ENCODE measurements around the gene FETUB.

The FETUB gene

DNA sequence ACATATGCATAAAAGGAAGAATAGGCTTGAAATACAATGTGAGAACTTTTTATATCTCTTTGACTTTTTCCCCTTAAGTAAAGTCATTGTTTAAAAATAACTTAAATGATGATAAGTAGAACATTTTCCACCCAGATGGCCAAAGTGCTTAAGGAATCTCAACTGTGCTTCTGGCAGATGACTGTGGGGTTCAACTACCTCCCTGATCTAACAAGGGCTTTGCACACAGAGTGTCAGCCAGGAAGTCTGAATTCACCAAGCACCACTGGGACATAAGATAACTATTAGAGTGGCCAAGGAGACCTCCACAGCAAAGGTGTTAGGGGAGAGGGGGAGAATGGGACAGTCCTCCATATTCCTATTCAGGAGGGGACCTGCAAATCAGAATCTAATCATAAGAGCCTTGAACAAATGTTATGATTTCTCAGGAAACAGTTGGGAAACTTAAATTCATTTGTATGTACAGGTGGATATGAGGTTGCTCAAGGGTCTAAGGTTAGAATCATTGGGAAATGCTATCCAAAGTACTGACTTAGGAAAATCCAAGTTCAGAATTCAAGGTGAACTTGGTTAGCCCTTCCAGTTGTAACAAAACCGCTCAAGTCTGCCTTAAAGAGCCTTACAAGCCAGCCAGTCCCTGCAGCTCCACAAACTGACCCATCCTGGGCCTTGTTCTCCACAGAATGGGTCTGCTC, at the start of gene FETUB:
Gene FETUB, plus strand, starts transcription at position 622 of the 695 bp plus-strand sequence. Its CDS starts 62 bp downstream, at position 684.
- DNase-seq = no peak

GRCh38 chr3:186590580-186591295, 49.5 kb upstream of the FETUB start:
- DNase-seq = no peak

DNA sequence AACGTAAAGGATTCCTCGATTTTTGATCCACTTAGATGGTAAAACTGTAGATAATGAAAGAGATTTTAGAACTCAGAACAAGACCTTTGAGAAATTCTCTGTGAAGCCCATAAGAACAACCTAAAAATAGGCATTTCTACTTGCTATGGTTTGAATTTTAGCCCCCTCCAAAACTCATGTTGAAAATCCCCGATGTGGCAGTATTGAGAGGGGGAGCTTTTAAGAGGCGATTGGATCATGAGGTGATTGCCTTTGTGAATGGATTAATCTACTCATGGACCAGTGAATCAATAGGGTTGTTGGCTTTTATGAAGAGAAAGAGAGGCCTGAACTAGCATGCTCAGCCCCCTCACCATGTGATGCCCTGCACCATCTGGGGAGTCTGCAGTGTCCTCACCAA, 47.5 kb upstream of the FETUB start:
- DNase-seq = no peak

DNA sequence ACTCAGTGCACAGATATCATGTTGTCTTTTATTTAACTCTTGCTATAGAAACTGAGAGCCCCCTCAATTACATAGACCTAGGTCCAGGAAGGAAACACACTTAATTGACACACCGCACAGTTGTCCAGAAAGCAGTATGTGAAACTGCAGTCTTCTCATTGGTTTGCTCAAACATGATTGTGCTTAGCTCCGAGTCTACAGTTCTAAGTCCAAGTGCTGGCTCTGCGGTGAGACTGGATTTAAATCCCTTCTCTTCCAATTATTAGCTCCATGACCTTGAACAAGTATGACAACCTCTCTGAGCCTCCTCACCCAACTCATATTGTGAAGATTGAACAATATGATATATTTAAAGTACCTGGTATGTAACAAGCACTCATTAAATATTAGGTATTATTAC, 46.3 kb upstream of the FETUB start:
- DNase-seq = no peak

GRCh38 chr3:186594591-186595113, 45.5 kb upstream of the FETUB start:
- DNase-seq = no peak

- no peak for DNase-seq
Measured at GRCh38 chr3:186596568-186597287, 43.5 kb upstream of the FETUB start.

- DNase-seq = no peak
Measured at GRCh38 chr3:186598108-186598784, 42.0 kb upstream of the FETUB start.

- DNase-seq = no peak
Measured at GRCh38 chr3:186598794-186599141, 41.4 kb upstream of the FETUB start.

DNA sequence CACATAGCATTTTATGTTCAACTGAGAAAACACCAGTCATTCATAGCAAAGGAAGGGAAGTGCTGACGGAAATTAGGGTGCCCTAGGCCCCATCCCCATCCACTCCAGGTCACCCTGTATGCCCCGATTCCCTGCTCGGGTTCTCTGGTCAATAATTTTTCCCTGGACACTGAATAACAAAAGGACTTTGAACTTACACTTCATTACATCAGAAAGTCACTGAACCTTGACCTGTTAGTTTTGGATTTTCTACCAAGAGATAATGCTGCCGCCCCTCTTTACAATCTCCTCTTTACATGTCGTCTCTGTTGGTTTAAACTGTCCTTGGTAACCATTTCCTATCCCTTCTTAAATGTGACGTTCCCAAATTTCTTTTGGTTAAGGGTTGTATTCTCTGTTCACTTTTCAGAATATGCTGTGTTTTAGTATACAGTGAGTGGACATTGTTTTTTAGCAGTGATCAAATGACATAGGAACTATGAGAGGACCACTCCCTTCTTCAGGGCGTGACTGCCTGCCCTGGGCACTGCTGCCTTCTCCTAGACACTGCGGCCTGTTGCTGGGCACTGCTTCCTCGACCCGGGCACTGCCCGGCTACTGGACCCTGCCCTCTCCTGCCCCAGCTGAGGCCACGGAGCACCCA, 40.9 kb upstream of the FETUB start:
- DNase-seq = no peak

DNA sequence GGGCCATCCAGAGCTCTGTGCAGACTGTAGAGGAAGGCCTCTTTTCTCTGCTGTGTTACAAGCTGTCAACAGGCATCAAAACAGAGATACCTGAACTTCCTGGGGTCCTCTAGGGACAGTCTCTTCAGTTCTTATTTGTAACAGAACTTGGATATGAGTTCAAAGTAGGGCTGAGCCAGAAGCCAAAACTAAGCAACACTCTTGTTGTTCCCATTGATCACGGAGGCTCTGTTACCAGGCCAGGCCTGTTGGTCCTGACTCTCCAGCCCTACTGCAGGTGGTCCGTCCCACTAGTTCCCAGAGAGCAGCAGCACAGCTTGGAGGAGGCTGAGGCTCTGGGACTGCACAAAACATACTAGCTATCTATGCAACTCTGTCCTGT, 40.4 kb upstream of the FETUB start:
- DNase-seq = no peak

DNA sequence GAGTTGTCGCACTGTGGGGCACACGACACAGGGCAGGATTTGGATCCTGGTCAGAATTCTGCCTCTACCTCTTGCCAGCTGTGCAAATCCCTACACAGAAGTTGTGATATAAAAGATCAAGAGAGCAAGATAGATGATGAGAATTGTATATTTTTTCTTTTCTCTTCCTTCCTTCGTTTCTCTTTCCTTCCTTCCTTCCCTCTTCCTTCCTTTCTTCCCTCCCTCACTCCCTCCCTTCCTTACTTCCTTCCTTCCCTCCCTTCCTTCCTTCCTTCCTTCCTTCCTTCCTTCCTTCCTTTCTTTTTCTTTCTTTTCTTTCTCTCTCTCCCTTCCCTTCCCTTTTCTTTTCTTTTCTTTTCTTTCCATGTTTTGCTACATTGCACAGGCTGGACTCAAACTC, 39.3 kb upstream of the FETUB start:
- no peak for DNase-seq

DNA sequence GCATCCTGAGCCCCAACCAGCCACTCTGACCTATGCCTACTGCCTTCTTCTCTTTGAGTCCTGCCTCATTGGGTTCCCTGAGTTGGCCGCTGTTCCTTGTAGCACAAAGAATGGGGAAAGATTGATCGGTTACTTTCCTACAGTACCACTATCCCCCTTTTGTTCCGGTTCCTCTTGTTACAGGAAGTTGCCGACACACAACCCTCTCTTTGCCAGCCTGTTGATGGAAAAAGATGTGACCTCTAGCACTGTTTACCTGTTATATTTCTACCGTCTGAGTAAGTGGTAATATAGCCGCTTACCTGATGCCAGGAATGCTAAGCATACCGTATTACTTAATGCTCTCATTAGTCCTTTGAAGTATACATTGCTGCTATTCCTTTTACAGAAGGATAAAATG, 37.0 kb upstream of the FETUB start:
- DNase-seq = no peak

DNA sequence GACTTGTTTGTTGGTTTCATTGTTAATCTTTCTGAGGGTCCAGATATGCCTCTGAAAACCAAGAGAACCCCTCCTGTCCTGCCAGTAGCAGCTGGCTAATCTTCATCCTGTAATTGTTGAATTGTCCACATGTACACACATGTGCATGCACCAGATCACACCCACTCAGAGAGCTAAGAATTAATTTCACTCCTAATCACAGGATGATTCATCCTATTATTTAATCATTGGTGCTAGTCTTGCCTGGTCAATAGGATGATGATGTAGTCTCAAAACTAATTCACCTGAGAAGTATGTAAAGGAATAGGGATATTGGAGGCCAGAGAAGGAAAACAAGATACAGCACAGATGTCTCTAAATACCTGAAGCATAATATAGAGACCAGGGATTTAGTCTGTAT, 35.1 kb upstream of the FETUB start:
- DNase-seq = no peak

DNA sequence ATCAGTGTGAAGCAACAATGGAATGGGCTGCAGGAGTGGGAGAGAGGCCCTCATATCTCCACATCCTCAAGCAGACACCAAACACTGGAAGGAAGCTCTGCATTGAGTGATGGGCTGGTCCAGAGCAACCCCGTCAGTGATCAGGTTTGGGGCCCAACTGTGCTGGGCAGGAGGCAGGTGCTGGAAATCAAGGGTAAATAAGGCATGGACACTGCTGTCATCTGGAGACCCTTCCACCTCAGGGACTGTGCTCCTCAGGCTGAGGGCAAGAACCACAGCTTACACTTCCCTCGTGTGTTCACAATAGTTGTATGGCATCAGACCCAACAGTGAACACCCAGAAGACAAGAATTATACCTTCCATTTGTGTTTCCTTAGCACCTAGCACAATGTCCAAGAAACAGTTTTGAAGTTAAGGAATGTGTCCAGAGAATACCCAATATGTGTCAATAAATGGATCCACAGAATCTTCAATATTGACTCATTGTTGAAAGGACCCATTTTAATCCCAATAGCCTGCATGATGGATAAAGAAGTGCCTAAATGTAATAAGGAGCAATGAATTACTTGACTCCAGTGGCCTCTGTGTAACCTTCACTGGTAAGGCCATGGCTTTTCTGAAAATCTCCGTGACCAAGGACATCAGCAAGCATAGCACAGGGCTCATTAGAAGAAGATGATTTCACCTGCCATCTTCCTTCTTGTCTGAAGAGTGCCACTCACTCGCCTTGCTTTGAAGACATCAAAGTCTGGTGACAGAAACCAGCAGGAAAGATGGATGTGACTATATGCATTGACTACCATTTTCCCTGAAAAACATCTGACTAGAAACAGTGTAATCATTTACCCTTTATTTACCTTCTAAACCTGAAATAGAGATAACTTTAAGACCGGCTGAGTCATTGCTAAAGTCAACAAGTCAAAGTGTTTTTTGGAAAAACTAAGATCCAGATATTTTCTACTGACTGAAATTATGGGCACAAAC, 34.3 kb upstream of the FETUB start:
- no peak for DNase-seq

- no peak for DNase-seq
Measured at GRCh38 chr3:186608624-186609215, 31.5 kb upstream of the FETUB start.

DNA sequence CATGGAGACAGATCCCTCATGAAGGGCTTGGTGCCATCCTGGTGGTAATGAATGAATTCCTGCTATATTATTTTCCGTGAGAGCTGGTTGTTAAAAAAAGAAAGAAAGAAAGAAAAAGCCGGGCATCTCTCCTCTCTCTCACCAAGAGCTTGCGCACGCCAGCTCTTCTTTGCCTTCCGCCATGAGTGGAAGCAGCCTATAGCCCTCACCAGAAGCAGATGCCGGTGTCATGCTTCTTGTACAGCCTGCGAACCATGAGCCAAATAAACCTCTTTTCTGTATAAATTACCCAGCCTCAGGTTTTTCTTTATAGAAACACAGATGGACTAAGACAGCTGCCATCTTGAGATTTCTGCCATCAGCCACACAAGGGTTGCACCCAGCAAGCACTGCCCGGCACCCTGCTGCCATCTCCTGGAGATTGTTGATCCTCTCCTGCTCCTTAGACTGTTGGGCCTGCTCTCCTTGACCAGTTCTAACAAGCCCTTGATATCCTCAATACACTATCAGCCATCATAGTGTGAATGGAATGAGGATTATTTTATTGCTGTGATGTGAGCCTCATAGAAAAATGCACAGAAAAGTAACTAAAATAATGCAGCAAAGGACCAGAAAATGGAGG, 30.8 kb upstream of the FETUB start:
- DNase-seq = no peak

DNA sequence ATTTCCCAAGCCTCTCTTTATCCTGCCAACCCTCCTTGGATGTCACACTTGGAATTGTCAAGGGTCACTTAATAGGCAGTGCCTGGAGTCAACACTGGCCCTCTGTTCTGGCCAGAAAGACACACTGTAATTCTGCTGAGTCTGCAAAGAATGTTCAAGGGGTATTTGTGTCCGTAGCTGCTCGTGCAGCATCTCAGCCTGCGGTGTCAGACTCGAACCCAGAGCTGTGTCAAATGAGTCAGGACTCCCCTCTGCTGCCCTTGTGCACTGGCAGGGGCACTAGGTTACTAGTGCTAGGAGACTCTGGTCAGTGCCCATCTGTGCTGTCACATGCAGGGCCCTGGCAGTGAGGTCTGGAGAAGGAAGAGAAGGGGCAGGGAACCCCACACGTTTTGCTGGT, 28.1 kb upstream of the FETUB start:
- DNase-seq = no peak

GRCh38 chr3:186612721-186613636, 27.2 kb upstream of the FETUB start, which contains the start of gene AHSG:
AHSG (plus strand) TSS chr3:186613060; CDS start chr3:186613142, 82 bp downstream.
- DNase-seq = no peak

DNA sequence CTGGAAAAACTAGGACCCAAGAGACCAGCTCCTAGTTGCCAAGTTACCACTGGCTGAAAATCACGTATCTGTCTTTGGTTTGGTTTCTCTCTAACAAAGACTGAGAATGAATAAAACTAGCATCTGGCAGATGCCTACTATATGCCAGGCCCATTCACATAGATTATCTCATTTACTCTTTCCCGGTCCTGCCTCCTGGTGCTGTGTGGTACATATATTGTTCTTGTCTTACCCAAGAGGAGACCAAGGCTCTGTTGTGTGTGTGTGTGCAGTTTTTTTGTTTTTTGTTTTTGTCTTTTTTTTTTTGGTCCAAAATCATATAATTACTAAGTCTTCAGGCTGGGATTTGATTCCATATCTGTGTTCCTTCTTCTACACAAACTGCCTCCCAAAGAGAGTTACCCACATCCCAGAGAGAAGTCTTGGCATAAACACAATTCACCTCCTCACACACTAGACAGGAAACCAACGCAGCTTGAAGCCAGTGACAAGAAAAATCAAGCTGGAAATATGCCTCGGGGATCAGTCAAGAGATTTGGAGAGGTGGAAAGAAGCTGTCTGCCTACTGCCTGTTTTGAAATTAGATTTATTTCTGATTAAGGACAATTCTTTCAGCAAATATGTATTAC, 26.4 kb upstream of the FETUB start:
- DNase-seq = no peak

All from CD4-positive, alpha-beta T cell treated with Interleukin-4 for 1 hour (primary cell).